CD4-positive, alpha-beta T cell treated with Interleukin-2 at 100 ng/mL for 4 hours (primary cell): ENCODE data around the gene RAD51B.

ENCODE experiments used
- DNase-seq: peaks from one replicate; pipeline ENCODE4 v3.0.0-alpha.2; 2020; ENCODE audit warnings: low spot score

RAD51B gene

DNA sequence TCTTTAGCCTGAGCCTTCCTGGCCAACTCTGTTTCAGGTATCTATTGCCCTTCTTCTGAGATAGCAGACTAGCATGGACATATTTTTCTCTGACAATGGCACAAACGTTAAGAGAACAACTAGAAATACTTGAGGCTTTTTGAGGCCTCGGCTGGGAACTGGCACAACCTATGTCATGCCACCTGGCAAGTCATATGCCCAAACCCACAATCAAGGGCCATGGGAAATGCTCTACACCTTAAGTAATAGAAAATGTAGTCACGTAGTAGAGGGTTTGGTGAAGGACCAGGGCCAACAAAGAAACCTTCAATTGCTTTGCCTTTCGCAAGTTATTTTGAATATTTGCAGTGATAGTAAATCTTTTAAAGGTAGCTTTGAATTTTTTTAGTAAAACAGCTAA, 647.8 kb downstream of the RAD51B start:
- no peak for DNase-seq

GRCh38 chr14:68468437-68469207, 649.0 kb downstream of the RAD51B start:
- peak; percentile 44 for DNase-seq

DNA sequence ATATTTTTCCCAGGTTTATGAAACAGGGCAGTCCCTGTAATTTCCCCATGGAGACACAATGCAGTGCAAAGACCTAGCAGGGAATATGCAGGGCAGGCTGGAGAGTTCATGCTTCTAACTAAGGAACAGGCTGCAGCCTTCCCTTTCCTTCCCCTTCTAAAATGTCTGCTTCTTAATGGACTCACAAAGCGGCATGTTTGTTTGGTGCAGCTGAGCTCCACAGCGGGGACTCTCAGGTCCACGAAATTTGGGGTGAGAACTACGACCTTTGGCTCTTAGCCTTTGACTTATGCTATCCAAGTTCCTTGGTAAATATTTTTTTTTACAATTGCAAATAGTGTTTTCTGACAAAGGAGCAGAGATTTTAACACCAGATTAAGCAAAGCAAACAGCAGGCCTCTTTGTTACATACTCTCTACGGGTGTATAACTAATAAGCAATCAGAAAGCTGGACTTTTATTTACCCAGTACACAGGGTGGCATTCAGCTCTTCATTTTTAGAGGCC, 649.7 kb downstream of the RAD51B start:
- no peak for DNase-seq

GRCh38 chr14:68470361-68470760, 650.8 kb downstream of the RAD51B start:
- no peak for DNase-seq

GRCh38 chr14:68471029-68471963, 651.7 kb downstream of the RAD51B start:
- DNase-seq: no peak

DNA sequence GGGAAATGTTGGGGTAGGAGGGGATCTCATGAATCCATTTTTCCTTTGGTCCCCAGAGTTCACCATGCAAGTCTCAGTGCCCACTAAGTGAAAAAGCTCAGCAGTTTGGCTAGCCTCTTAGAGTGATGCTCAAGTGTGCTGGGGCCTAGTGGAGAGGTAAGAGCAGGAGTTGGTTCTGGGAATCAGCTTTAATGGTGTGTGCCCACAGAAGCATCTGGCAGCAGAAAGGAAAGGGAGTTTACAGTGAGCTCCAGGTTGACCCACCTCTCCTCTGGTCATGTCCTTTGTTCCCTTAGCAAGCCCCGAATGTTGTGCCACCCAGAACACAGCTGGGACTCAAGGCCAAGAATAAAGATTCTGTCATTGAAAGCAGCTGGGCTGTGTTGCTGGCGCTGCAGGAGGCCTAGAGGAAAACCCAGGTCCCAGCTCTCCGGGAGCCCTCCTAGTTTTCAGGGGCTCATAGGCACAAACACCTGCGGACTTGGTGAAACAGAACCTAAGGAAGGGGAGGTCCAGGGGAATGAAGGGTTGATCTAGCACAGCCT, 652.5 kb downstream of the RAD51B start:
- DNase-seq: no peak

DNA sequence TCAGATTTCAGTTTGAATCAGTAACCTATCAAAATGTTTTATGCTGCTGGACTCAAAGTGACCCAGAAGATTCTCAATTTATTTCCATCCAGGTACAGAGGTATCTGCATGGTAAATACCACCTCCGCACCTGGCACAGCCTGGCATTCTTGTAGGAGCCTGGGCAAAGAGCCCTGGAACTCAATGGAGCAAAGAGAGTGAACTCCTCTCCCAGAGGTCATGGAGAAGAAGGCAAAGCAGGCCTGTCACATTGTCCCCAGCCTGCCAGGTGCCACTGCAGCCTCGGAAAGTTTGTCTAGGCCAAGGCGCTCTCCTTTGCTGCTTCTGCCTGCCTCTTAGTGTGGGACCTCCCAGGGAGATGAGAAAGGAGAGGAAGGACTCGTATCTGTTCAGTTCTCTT, 653.5 kb downstream of the RAD51B start:
- DNase-seq: no peak

- DNase-seq: no peak
These were observed 654.2 kb downstream of the RAD51B start for GRCh38 chr14:68473794-68474193.

DNA sequence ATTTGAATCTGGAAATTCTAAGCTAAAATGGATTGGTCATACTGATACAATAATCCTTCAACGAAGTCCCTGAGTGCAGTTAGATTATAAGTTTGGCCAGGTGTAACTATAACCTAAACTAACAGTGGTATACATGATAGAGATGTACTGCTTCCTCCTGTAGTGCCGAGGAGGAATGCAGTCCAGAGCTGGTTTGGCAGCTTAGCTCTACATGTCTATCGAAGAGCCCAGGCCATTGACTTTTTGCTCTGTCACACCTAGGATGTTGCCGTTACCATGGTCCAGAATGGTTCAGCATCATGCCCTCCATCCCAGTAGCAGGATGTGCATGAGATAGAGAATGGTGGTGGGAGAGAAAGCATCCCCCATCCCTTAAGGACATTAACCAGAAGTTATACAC, 655.2 kb downstream of the RAD51B start:
- DNase-seq: no peak

DNA sequence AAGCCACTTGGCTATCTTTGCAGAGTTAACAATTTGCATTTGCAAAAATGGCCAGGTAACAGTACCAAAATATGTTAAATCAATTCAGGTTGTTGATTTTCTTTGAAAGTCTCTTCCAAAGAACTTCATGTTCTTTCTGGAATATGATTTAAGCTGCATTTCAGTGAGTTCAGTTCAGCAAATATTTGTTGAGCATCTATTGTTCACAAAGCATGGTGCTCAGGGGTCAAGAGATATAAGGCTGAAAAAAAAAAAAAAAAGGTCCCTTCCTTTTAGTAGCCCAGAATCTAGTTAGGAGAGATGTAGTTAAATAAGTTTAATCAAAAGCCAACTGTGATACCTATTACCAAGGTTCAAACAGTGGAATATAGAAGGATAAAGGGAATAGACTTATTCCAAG, 656.2 kb downstream of the RAD51B start:
- no peak for DNase-seq

DNA sequence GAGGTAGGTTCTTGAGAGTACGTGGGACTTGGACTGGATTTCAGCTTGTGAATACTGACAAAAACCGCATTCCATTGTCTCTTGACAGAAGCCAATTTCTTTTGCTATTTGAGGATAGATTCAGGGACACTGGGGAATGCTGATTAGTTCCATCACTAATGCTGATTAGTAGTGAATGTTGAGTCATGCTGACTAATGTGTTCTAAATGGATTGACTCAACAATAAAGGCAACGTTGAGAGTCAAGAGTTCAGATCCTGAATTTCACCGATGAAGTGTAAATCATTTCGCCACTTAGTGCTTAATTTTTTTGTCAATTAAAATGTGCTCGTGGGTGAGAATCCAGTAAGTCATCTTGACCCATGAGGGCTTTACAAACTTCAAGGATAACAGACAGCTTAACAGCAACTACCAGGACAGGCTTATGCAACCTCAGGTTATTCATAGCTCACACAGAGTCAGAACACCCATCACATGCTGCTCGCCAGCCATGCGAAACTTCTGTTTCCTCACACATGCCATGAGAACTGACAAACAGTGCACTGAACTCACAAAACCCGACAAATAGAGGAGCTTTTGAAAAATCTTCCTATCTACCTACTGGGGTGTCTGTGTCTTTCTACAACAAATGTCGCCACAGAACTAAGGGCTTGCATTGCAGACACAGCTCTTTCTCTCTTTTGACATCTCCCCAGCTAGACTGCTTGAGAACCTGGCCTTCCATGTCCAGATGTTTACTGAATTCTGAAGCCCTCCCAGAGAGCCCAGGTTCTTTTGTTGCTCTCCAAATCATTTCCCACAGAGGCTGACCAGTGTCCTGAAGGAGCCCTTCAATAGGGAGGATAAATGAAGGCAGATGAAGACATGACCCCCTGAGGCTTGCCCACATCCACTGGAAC, 656.9 kb downstream of the RAD51B start:
- DNase-seq: no peak

GRCh38 chr14:68477110-68477455, 657.5 kb downstream of the RAD51B start:
- no peak for DNase-seq

- no peak for DNase-seq
These were observed 658.0 kb downstream of the RAD51B start for GRCh38 chr14:68477461-68478085.

DNA sequence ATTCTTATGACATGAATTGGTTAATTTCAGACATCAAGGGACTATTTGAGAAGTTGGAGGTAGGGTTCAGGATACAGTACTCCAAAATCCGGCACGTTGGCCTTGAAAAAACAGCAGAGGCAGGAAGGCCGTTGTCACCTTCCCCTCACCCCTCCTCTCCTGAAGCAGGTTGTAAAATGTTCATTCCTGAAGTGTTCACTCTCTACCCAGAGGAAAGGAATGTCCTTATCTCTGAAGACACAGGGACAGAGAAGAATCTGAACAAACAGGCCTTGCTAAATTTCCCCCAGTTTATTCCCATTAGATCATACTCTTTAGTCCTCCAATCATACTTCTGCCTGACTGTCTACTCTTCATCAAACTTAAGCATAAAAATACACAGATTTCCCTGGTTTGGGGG, 659.7 kb downstream of the RAD51B start:
- DNase-seq: no peak

GRCh38 chr14:68482018-68482417, 662.4 kb downstream of the RAD51B start:
- DNase-seq: no peak

GRCh38 chr14:68482772-68483395, 663.3 kb downstream of the RAD51B start:
- DNase-seq: no peak

- no peak for DNase-seq
These were observed 666.6 kb downstream of the RAD51B start for GRCh38 chr14:68486033-68486732.

DNA sequence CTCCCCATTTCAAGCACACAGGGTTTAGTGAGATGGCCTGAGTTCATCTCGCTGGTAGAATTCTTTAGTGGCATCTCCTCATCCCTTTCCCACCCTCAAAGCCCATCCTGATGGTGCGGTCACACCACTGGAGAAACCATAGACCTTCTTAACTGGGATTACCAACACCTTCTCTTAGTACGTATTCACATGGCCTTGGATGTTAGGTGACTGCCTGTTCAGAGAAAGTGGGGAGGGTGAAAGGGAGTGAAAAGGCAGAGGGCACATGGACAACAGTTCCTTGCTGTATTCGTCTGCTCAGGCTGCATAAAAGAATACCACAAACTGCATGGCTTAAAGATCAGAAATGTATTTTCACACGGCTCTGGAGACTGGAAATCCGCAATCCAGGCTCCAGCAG, 667.2 kb downstream of the RAD51B start:
- DNase-seq: no peak

DNA sequence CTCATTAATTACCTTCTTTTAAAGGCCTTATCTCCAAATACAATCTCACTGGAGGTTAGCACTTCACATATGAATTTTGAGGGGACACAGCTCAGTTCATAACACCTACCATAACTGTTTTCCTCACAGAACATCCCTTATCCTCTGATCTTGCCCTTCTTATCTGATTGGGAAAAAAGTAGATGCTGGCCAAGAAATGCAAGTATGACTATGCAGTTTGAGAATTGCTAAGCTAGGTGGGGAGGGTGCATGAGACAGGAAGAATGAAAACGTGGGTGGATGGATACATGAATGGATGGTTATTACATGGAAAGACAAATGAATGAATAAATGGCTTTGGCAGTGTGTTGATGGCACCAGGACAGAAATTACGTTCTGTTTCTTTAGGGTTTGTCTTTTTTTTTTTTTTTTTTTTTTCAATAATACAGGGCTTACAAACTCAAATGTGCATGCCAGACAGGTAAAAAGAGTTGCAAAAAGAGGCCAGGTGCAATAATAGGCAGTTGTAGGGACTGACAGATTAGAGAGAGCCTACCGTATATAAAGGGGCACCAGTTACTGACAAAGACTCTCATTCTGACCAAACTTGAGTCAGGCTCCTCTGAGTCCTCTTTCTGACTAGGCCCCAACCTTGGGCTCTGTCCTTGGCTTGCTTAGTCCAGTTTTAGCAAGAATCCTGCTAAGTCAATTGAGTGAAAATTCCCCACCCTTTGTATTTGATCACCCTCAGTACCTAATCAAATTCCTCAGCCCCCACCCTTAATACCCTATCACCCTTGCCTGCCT, 668.4 kb downstream of the RAD51B start:
- no peak for DNase-seq
